Neural progenitor cell (in vitro differentiated cells): ENCODE results near the gene FOXL3. TPM values are rescaled to one million over a fixed set of nuclear protein-coding genes. Genes with fewer than 3 reads are reported as not detected.

Experiments
- DNase-seq: peaks from one replicate; pipeline ENCODE4 v3.0.0-alpha.2; 2016; ENCODE audit warnings: low spot score
- H2AFZ ChIP-seq: fragments of 200-600 bp; sonication (generic); replicated peaks from 2 replicates; pipeline ENCODE4 v1.6.1; 2016; ENCODE audit warnings: antibody characterized with exemption
- H3F3A ChIP-seq: fragments of 200-600 bp; sonication (generic); 2 replicates; pipeline ENCODE4 v1.6.1; 2016; ENCODE audit warnings: antibody characterized with exemption, low read depth
- H3K27ac ChIP-seq: fragments of 200-600 bp; sonication (generic); 2 replicates; pipeline ENCODE4 v1.5.1; 2016; ENCODE audit warnings: mild to moderate bottlenecking
- H3K27me3 ChIP-seq: fragments of 200-600 bp; sonication (generic); 2 replicates; pipeline ENCODE4 v1.6.1; 2016; ENCODE audit warnings: mild to moderate bottlenecking, moderate library complexity
- H3K36me3 ChIP-seq: fragments of 200-600 bp; sonication (generic); 2 replicates; pipeline ENCODE4 v1.5.1; 2016
- H3K4me1 ChIP-seq: fragments of 200-600 bp; sonication (generic); 2 replicates; pipeline ENCODE4 v1.6.1; 2016; ENCODE audit warnings: mixed run types
- H3K4me2 ChIP-seq: fragments of 200-600 bp; sonication (generic); 2 replicates; pipeline ENCODE4 v1.6.1; 2016
- H3K4me3 ChIP-seq: fragments of 200-600 bp; sonication (generic); 2 replicates; pipeline ENCODE4 v1.5.1; 2016
- H3K79me2 ChIP-seq: fragments of 200-600 bp; sonication (generic); 2 replicates; pipeline ENCODE4 v1.6.1; 2016; ENCODE audit warnings: low read depth
- H3K9ac ChIP-seq: fragments of 200-600 bp; sonication (generic); 2 replicates; pipeline ENCODE4 v1.6.1; 2016
- H3K9me3 ChIP-seq: fragments of 200-600 bp; sonication (generic); 2 replicates; pipeline ENCODE4 v1.5.1; 2016; ENCODE audit warnings: low read depth
- H4K20me1 ChIP-seq: fragments of 200-600 bp; sonication (generic); 2 replicates; pipeline ENCODE4 v1.6.1; 2016; ENCODE audit warnings: low read depth
- H3K27ac Mint-ChIP-seq: 3 replicates; pipeline ENCODE4 v1.8.0; 2021; ENCODE audit warnings: mixed read lengths
- H3K27me3 Mint-ChIP-seq: 2 replicates; pipeline ENCODE4 v1.8.0; 2022; ENCODE audit warnings: low read depth, mild to moderate bottlenecking, inconsistent platforms, moderate library complexity, mixed read lengths; ENCODE audit not compliant: insufficient read depth
- H3K36me3 Mint-ChIP-seq: 3 replicates; pipeline ENCODE4 v1.8.0; 2021; ENCODE audit warnings: mixed read lengths
- H3K4me1 Mint-ChIP-seq: 3 replicates; pipeline ENCODE4 v1.8.0; 2021; ENCODE audit warnings: mixed read lengths
- H3K4me3 Mint-ChIP-seq: 3 replicates; pipeline ENCODE4 v1.8.0; 2021; ENCODE audit warnings: mild to moderate bottlenecking, moderate library complexity, mixed read lengths
- H3K9me3 Mint-ChIP-seq: 3 replicates; pipeline ENCODE4 v1.8.0; 2020; ENCODE audit warnings: mixed read lengths
- CTCF ChIP-seq: fragments of 200-600 bp; sonication (generic); IDR thresholded peaks from 2 replicates; pipeline ENCODE4 v1.5.1; 2017; ENCODE audit warnings: antibody characterized with exemption, mild to moderate bottlenecking
- EZH2 ChIP-seq: fragments of 200-600 bp; sonication (generic); IDR thresholded peaks from 2 replicates; pipeline ENCODE4 v1.6.1; 2017; ENCODE audit warnings: antibody characterized with exemption, mild to moderate bottlenecking, moderate library complexity
- EZH2phosphoT487 ChIP-seq: fragments of 200-600 bp; sonication (generic); IDR thresholded peaks from 2 replicates; pipeline ENCODE4 v1.6.1; 2017; ENCODE audit warnings: antibody characterized with exemption
- total RNA-seq: library from RNA; depleted of rRNA; stranded (reverse); fragments of >200 nt; gene quantifications from 2 replicates; pipeline ENCODE4 v1.2.3, GENCODE V29; 2015; ENCODE audit warnings: low replicate concordance

Gene FOXL3
- total RNA-seq, 1 donor from 2014 or later = not detected

- Histone ChIP-seq H3K79me2 (no peaks in the 10 kb centered on the region), H3K36me3 (no peaks in the 10 kb centered on the region), H3K9ac (no peak overlapping the region), H3K4me2 (no peak overlapping the region), H2AFZ (no peak overlapping the region), H3K27ac (no peak overlapping the region), H4K20me1 (no peaks in the 10 kb centered on the region), H3K9me3 (no peaks in the 10 kb centered on the region), H3K4me1 (no peaks in the 10 kb centered on the region), H3K27me3 (no peaks in the 10 kb centered on the region), H3K4me3 (no peak overlapping the region), H3F3A (no peaks in the 10 kb centered on the region)
- Mint-ChIP-seq H3K4me1 (peaks cover 2% of the 10 kb centered on the region), H3K4me3 (no peak overlapping the region), H3K27ac (no peak overlapping the region), H3K36me3 (peaks cover 2% of the 10 kb centered on the region), H3K9me3 (peaks cover 27% of the 10 kb centered on the region), H3K27me3 (peaks cover 18% of the 10 kb centered on the region)
- TF ChIP-seq EZH2phosphoT487 = no peak
- no peak for TF ChIP-seq CTCF
- TF ChIP-seq EZH2 = no peak
- DNase-seq = no peak
Measured at GRCh38 chr7:268991-269390, 21.0 kb upstream of the FOXL3 start.

DNA sequence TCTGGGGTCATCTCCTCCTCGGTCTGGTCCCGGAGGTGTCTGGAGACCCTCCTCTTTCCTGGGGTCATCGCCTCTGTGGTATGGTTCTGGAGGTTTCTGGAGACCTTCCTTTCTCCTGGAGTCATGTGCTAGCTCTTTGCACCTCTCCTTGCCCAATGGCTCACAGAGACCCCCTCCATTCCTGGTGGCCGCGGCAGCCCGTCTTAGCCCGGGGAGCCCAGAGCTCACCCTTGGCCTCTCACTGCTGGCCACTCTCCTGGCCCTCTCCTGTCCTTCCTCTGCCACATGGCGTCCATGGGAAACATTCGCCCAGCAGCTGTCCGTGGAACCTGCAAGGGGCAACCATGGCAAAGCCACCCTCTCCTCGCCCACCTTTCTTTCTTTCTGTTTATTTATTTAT lies 20.2 kb upstream of the FOXL3 start:
- Mint-ChIP-seq H3K9me3 (peaks cover 33% of the 10 kb centered on the region), H3K4me3 (no peak overlapping the region), H3K4me1 (peaks cover 1% of the 10 kb centered on the region), H3K27ac (no peak overlapping the region), H3K36me3 (peaks cover 2% of the 10 kb centered on the region), H3K27me3 (peaks cover 18% of the 10 kb centered on the region)
- H3K4me3 ChIP-seq = no peak overlapping the region
- no peaks in the 10 kb centered on the region for H3K36me3 ChIP-seq
- H3K27me3 ChIP-seq = no peaks in the 10 kb centered on the region
- H3K27ac ChIP-seq = no peak overlapping the region
- H3K4me2 ChIP-seq = no peak overlapping the region
- H2AFZ ChIP-seq = no peak overlapping the region
- no peaks in the 10 kb centered on the region for H3F3A ChIP-seq
- H3K79me2 ChIP-seq = no peaks in the 10 kb centered on the region
- no peak for DNase-seq
- H4K20me1 ChIP-seq = no peaks in the 10 kb centered on the region
- no peak overlapping the region for H3K9ac ChIP-seq
- H3K9me3 ChIP-seq = no peaks in the 10 kb centered on the region
- H3K4me1 ChIP-seq = no peaks in the 10 kb centered on the region
- TF ChIP-seq EZH2phosphoT487 (no peak), EZH2 (no peak), CTCF (no peak)

GRCh38 chr7:270351-270983 lies 19.5 kb upstream of the FOXL3 start:
- Mint-ChIP-seq H3K4me1 (no peaks in the 10 kb centered on the region), H3K27me3 (peaks cover 16% of the 10 kb centered on the region), H3K9me3 (peaks cover 40% of the 10 kb centered on the region), H3K27ac (no peak overlapping the region), H3K4me3 (no peak overlapping the region), H3K36me3 (peaks cover 2% of the 10 kb centered on the region)
- Histone ChIP-seq H3K9me3 (no peaks in the 10 kb centered on the region), H2AFZ (no peak overlapping the region), H3F3A (no peaks in the 10 kb centered on the region), H4K20me1 (no peaks in the 10 kb centered on the region), H3K9ac (no peak overlapping the region), H3K79me2 (no peaks in the 10 kb centered on the region), H3K4me1 (no peaks in the 10 kb centered on the region), H3K27me3 (no peaks in the 10 kb centered on the region), H3K4me3 (no peak overlapping the region), H3K36me3 (no peaks in the 10 kb centered on the region), H3K4me2 (no peak overlapping the region), H3K27ac (no peak overlapping the region)
- DNase-seq = no peak
- no peak for TF ChIP-seq EZH2phosphoT487

DNA sequence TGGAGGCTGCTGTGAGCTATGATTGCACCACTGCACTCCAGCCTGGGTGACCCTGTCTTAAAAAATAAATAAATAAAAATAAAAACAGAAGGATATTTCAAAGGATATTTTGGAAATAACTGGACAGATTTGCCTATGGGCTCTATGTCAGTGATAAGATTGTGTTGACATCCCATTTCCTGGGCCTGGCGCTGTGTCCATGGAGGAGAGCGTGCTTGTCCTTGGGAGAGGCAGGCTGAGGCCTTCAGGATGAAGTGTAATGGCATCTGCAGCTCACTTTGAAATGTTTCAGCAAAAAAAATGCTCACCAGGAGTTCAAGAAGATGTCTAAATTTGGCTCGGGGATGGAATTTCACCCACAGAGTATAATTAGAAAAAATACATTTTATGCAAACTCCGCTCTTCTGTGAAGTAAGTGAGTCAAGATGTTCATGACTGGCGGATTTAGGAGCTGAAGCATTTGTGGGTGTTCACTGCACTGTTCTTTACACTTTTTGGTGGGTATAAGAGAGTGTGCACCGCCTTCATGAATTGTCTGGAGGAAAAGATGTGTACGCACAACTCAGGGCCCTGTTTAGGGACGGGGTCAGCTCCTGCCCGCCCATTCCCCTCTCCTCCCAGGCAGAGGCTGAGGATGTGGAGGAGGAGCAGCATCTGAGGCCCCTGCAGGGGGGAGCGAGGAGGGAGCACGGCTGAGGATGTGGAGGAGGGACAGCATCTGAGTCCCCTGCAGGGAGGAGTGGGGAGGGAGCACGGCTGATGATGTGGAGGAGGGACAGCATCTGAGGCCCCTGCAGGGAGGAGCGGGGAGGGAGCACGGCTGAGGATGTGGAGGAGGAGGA lies 18.5 kb upstream of the FOXL3 start:
- no peaks in the 10 kb centered on the region for H3K9me3 ChIP-seq
- DNase-seq = no peak
- H3K36me3 Mint-ChIP-seq = peaks cover 2% of the 10 kb centered on the region
- no peaks in the 10 kb centered on the region for H3K4me1 ChIP-seq
- peaks cover 14% of the 10 kb centered on the region for H3K27me3 Mint-ChIP-seq
- no peak overlapping the region for H3K27ac Mint-ChIP-seq
- H3K4me3 Mint-ChIP-seq = no peak overlapping the region
- no peak overlapping the region for H3K9ac ChIP-seq
- H3K36me3 ChIP-seq = no peaks in the 10 kb centered on the region
- H3K4me3 ChIP-seq = no peak overlapping the region
- no peak overlapping the region for H3K4me2 ChIP-seq
- H2AFZ ChIP-seq = no peak overlapping the region
- H3K27me3 ChIP-seq = no peaks in the 10 kb centered on the region
- TF ChIP-seq EZH2 (no peak), EZH2phosphoT487 (no peak), CTCF (no peak)
- H3K27ac ChIP-seq = no peak overlapping the region
- peaks cover 42% of the 10 kb centered on the region for H3K9me3 Mint-ChIP-seq
- H3K4me1 Mint-ChIP-seq = no peaks in the 10 kb centered on the region
- no peaks in the 10 kb centered on the region for H3F3A ChIP-seq
- H4K20me1 ChIP-seq = no peaks in the 10 kb centered on the region
- no peaks in the 10 kb centered on the region for H3K79me2 ChIP-seq
